BLaER1 (cell line): Measurements from ENCODE around the gene PIP5K1A.

ENCODE experiments used
- H3K27ac ChIP-seq: shearing (Covaris generic); formaldehyde crosslinking; 2 replicates; pipeline ENCODE4 v1.8.1; 2022
- H3K27me3 ChIP-seq: shearing (Covaris generic); formaldehyde crosslinking; 2 replicates; pipeline ENCODE4 v1.8.1; 2022
- H3K36me3 ChIP-seq: shearing (Covaris generic); formaldehyde crosslinking; 2 replicates; pipeline ENCODE4 v1.8.1; 2022
- H3K4me1 ChIP-seq: shearing (Covaris generic); formaldehyde crosslinking; 2 replicates; pipeline ENCODE4 v1.8.1; 2022
- H3K4me2 ChIP-seq: shearing (Covaris generic); formaldehyde crosslinking; 2 replicates; pipeline ENCODE4 v1.8.1; 2022
- H3K4me3 ChIP-seq: shearing (Covaris generic); formaldehyde crosslinking; 2 replicates; pipeline ENCODE4 v1.8.1; 2022
- H3K9ac ChIP-seq: shearing (Covaris generic); formaldehyde crosslinking; 2 replicates; pipeline ENCODE4 v1.8.1; 2022
- H3K9me3 ChIP-seq: shearing (Covaris generic); formaldehyde crosslinking; 2 replicates; pipeline ENCODE4 v1.8.1; 2022
- H4K20me1 ChIP-seq: shearing (Covaris generic); formaldehyde crosslinking; 2 replicates; pipeline ENCODE4 v1.8.1; 2022
- Cebpa-rat ChIP-seq: shearing (Covaris generic); IDR thresholded peaks from 2 replicates; pipeline ENCODE4 v1.8.1; 2022

Gene PIP5K1A

GRCh38 chr1:151198254-151199127 is at the start of gene PIP5K1A:
PIP5K1A (plus strand) TSS chr1:151198552; CDS start chr1:151198997, 445 bp downstream.
- no peak for TF ChIP-seq Cebpa-rat
- no peaks in the 10 kb centered on the region for H3K9me3 ChIP-seq
- H4K20me1 ChIP-seq, result peaks cover 40% of the 10 kb centered on the region
- H3K27ac ChIP-seq, result peak within 1 kb of the TSS; percentile 93
- H3K4me1 ChIP-seq, result peaks cover 44% of the 10 kb centered on the region
- H3K27me3 ChIP-seq, result no peaks in the 10 kb centered on the region
- H3K4me2 ChIP-seq, result peak within 1 kb of the TSS; percentile 83
- peaks cover 23% of the 10 kb centered on the region for H3K36me3 ChIP-seq
- peak within 1 kb of the TSS; percentile 89 for H3K9ac ChIP-seq
- H3K4me3 ChIP-seq, result peak within 1 kb of the TSS; percentile 83

GRCh38 chr1:151156515-151156819 is 41.9 kb upstream of the PIP5K1A start, which contains the start of gene TNFAIP8L2:
TNFAIP8L2 (plus strand) TSS chr1:151156649; CDS start chr1:151158698, 2,049 bp downstream.
- no peaks in the 10 kb centered on the region for H3K9me3 ChIP-seq
- peak within 1 kb of the TSS; percentile 95 for H3K4me2 ChIP-seq

GRCh38 chr1:151157067-151157531 is 41.3 kb upstream of the PIP5K1A start:
- Histone ChIP-seq H3K9me3 (no peaks in the 10 kb centered on the region), H3K4me3 (peak overlapping the region; percentile 71), H3K36me3 (peaks cover 19% of the 10 kb centered on the region), H4K20me1 (no peaks in the 10 kb centered on the region), H3K4me2 (peak overlapping the region; percentile 95), H3K9ac (peak overlapping the region; percentile 79), H3K27ac (peak overlapping the region; percentile 86), H3K4me1 (peaks cover 59% of the 10 kb centered on the region), H3K27me3 (no peaks in the 10 kb centered on the region)
- no peak for TF ChIP-seq Cebpa-rat

More at GRCh38 chr1:151156515-151156819, 41.9 kb upstream of the PIP5K1A start, which contains the start of gene TNFAIP8L2:
- peak within 1 kb of the TSS; percentile 86 for H3K27ac ChIP-seq
- no peaks in the 10 kb centered on the region for H3K27me3 ChIP-seq
- H3K4me1 ChIP-seq, result peaks cover 59% of the 10 kb centered on the region
- H3K9ac ChIP-seq, result peak within 1 kb of the TSS; percentile 79
- H3K36me3 ChIP-seq, result peaks cover 16% of the 10 kb centered on the region
- TF ChIP-seq Cebpa-rat, result no peak
- H4K20me1 ChIP-seq, result no peaks in the 10 kb centered on the region
- peak within 1 kb of the TSS; percentile 71 for H3K4me3 ChIP-seq

- H3K4me3 ChIP-seq, result peak overlapping the region; percentile 71
- H3K27ac ChIP-seq, result peak overlapping the region; percentile 86
- H4K20me1 ChIP-seq, result no peaks in the 10 kb centered on the region
- H3K9ac ChIP-seq, result no peak overlapping the region
- peak overlapping the region; percentile 95 for H3K4me2 ChIP-seq
- no peaks in the 10 kb centered on the region for H3K9me3 ChIP-seq
- H3K36me3 ChIP-seq, result peaks cover 19% of the 10 kb centered on the region
- TF ChIP-seq Cebpa-rat, result no peak
- H3K4me1 ChIP-seq, result peaks cover 59% of the 10 kb centered on the region
- no peaks in the 10 kb centered on the region for H3K27me3 ChIP-seq
Observed at GRCh38 chr1:151158326-151158725, 40.0 kb upstream of the PIP5K1A start.

GRCh38 chr1:151158751-151159251 is 39.6 kb upstream of the PIP5K1A start:
- Histone ChIP-seq H3K4me2 (peak overlapping the region; percentile 95), H3K27me3 (no peaks in the 10 kb centered on the region), H3K9ac (peak overlapping the region; percentile 34; the same call in 1 of the 2 replicates), H3K27ac (peak overlapping the region; percentile 86), H3K9me3 (no peaks in the 10 kb centered on the region), H3K36me3 (peaks cover 19% of the 10 kb centered on the region), H3K4me1 (peaks cover 62% of the 10 kb centered on the region), H3K4me3 (0 out of 2 replicates have a peak overlapping the region, but pooled peaks have one; percentile 71), H4K20me1 (no peaks in the 10 kb centered on the region)
- TF ChIP-seq Cebpa-rat, result no peak

- peak overlapping the region; percentile 95 for H3K4me2 ChIP-seq
- peaks cover 19% of the 10 kb centered on the region for H3K36me3 ChIP-seq
- TF ChIP-seq Cebpa-rat, result no peak
Observed at GRCh38 chr1:151159373-151159772, 39.0 kb upstream of the PIP5K1A start.

GRCh38 chr1:151164732-151165280 is 33.5 kb upstream of the PIP5K1A start:
- Histone ChIP-seq H4K20me1 (no peaks in the 10 kb centered on the region), H3K4me2 (peak overlapping the region; percentile 85), H3K27ac (peak overlapping the region; percentile 73), H3K27me3 (no peaks in the 10 kb centered on the region), H3K4me1 (peaks cover 44% of the 10 kb centered on the region), H3K36me3 (peaks cover 42% of the 10 kb centered on the region), H3K9me3 (no peaks in the 10 kb centered on the region), H3K9ac (peak overlapping the region; percentile 75), H3K4me3 (peak overlapping the region; percentile 79)
- no peak for TF ChIP-seq Cebpa-rat

More at GRCh38 chr1:151159373-151159772, 39.0 kb upstream of the PIP5K1A start:
- Histone ChIP-seq H3K4me3 (0 out of 2 replicates have a peak overlapping the region, but pooled peaks have one; percentile 40), H3K27ac (peak overlapping the region; percentile 86), H3K27me3 (no peaks in the 10 kb centered on the region), H3K9ac (peak overlapping the region; percentile 34; the same call in 1 of the 2 replicates), H3K9me3 (no peaks in the 10 kb centered on the region), H3K4me1 (peaks cover 64% of the 10 kb centered on the region), H4K20me1 (no peaks in the 10 kb centered on the region)

GRCh38 chr1:151165281-151165737 is 33.0 kb upstream of the PIP5K1A start:
- Histone ChIP-seq H4K20me1 (no peaks in the 10 kb centered on the region), H3K36me3 (peaks cover 45% of the 10 kb centered on the region), H3K4me2 (peak overlapping the region; percentile 85), H3K9ac (peak overlapping the region; percentile 75), H3K4me3 (peak overlapping the region; percentile 79), H3K27me3 (no peaks in the 10 kb centered on the region), H3K4me1 (peaks cover 39% of the 10 kb centered on the region), H3K27ac (peak overlapping the region; percentile 73), H3K9me3 (no peaks in the 10 kb centered on the region)
- TF ChIP-seq Cebpa-rat, result no peak

- Histone ChIP-seq H3K27ac (peak within 1 kb of the TSS; percentile 79), H3K4me1 (peaks cover 33% of the 10 kb centered on the region), H3K27me3 (no peaks in the 10 kb centered on the region), H3K4me2 (peak within 1 kb of the TSS; percentile 85), H3K9ac (peak within 1 kb of the TSS; percentile 88), H3K4me3 (peak within 1 kb of the TSS; percentile 79), H3K36me3 (peaks cover 45% of the 10 kb centered on the region), H4K20me1 (no peaks in the 10 kb centered on the region), H3K9me3 (no peaks in the 10 kb centered on the region)
- no peak for TF ChIP-seq Cebpa-rat
Observed at GRCh38 chr1:151165738-151166504, 32.4 kb upstream of the PIP5K1A start, which contains the start of the genes LYSMD1 and SCNM1. LYSMD1 (minus strand) TSS chr1:151165902; CDS start chr1:151165258, 644 bp downstream. SCNM1 (plus strand) TSS chr1:151166144; CDS start chr1:151166153, 9 bp downstream.
